ENCODE data around the gene SMAD7.

SMAD7 gene

GRCh38 chr18:48914581-48915251 is 36.0 kb downstream of the SMAD7 start:
- DNase-seq (ENCODE audit: low read depth) = no peak

- no peak for DNase-seq (ENCODE audit: low read depth)
Measured at GRCh38 chr18:48913775-48914174, 37.0 kb downstream of the SMAD7 start.

- DNase-seq (ENCODE audit: low read depth) = no peak
Measured at GRCh38 chr18:48913201-48913600, 37.6 kb downstream of the SMAD7 start.

- DNase-seq (ENCODE audit: low read depth) = no peak
Measured at GRCh38 chr18:48910972-48911545, 39.7 kb downstream of the SMAD7 start.

- DNase-seq (ENCODE audit: low read depth) = no peak
Measured at GRCh38 chr18:48909721-48910120, 41.0 kb downstream of the SMAD7 start.

GRCh38 chr18:48908916-48909315 is 41.8 kb downstream of the SMAD7 start:
- DNase-seq (ENCODE audit: low read depth) = no peak

GRCh38 chr18:48905513-48905912 is 45.3 kb downstream of the SMAD7 start:
- DNase-seq (ENCODE audit: low read depth) = no peak

- no peak for DNase-seq (ENCODE audit: low read depth)
Measured at GRCh38 chr18:48904847-48905394, 45.8 kb downstream of the SMAD7 start.

- DNase-seq (ENCODE audit: low read depth) = no peak
Measured at GRCh38 chr18:48904091-48904490, 46.7 kb downstream of the SMAD7 start.

GRCh38 chr18:48902856-48903601 is 47.7 kb downstream of the SMAD7 start:
- DNase-seq (ENCODE audit: low read depth) = no peak

- DNase-seq (ENCODE audit: low read depth) = no peak
Measured at GRCh38 chr18:48902023-48902855, 48.5 kb downstream of the SMAD7 start.

GRCh38 chr18:48901145-48902022 is 49.4 kb downstream of the SMAD7 start:
- DNase-seq (ENCODE audit: low read depth) = no peak

- no peak for DNase-seq (ENCODE audit: low read depth)
Measured at GRCh38 chr18:48900469-48900868, 50.3 kb downstream of the SMAD7 start.

- DNase-seq (ENCODE audit: low read depth) = no peak
Measured at GRCh38 chr18:48899558-48900174, 51.1 kb downstream of the SMAD7 start.

- no peak for DNase-seq (ENCODE audit: low read depth)
Measured at GRCh38 chr18:48898521-48898920, 52.2 kb downstream of the SMAD7 start.

- DNase-seq (ENCODE audit: low read depth) = no peak
Measured at GRCh38 chr18:48897531-48897930, 53.2 kb downstream of the SMAD7 start.

- DNase-seq (ENCODE audit: low read depth) = no peak
Measured at GRCh38 chr18:48896875-48897511, 53.8 kb downstream of the SMAD7 start.

- DNase-seq (ENCODE audit: low read depth) = no peak
Measured at GRCh38 chr18:48896326-48896874, 54.4 kb downstream of the SMAD7 start.

- DNase-seq (ENCODE audit: low read depth) = no peak
Measured at GRCh38 chr18:48894799-48895346, 55.9 kb downstream of the SMAD7 start.
